GM21515 (cell line): ENCODE measurements around the gene XRN2.
"Not testable (repeated sequence)": the region's sequence is repeated elsewhere in the genome, so short reads cannot be mapped to it uniquely, and the experiment has no call there.

Source experiments
- ATAC-seq: cut with Tn5 transposase; IDR thresholded peaks from one replicate; pipeline ENCODE4 v1.9.1; 2021; ENCODE audit not compliant: unreplicated experiment

The XRN2 gene

DNA sequence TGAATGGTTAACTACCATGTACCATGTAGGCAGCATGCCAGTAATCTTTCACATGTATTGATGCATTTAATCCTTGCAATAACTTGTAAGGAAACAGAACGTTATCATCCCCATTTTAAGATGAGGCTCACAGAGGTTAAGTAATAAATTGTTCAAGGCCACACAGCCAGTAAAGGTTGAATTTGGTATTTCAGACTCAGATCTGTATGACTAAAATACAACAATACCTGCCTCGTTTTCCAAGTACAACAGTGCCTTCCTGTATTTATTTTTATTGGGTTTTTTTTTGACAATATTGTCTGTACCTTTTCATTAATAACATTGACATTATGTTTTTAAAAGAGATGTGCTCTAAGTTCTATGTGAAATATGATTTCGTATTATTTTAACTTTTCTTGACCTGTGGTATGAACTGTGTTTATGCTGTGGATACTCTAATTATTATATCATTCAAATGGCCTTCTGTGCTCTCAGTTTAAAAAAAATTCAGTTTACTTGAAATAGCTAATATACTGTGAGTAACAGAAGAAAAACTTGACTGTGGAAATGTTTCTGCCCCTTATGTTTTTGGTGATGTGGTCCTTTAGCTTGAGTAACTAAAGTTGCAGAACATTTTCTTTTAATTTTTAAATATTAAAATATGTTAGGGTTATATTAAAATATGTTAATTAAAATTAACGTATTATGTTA is 39.7 kb downstream of the XRN2 start:
- no peak for ATAC-seq

DNA sequence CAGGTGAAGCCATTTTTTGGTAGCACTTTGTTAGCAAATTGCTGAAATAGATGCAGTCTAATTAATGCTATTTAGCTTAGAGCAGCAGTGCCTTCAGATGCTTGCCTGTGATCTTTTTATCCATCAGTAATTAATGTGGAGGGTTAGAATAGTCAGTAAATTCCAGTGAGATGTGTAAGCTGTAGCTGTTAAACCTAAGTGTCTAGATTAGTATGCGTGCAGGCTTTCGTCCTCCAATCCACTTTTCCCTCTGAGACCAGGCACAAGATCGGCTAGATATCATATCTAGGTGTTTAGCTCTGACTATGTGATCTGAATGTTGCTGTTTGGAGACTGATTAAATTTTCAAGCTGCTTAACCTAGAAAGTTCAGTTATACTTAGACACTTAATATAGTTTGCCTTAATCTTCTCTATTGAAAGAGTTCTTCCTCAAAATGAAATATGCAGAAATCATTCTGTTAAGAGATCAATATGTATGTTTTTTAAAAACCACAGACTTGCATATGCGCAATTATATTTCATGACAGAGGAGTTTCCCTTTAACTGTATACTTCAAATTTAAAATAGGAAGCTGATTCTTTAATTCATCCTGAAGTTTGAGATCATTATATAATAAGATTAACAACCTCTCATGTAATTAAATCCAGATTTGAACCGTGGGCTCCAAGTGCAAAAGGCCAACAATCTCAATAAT is 41.2 kb downstream of the XRN2 start:
- ATAC-seq = no peak

DNA sequence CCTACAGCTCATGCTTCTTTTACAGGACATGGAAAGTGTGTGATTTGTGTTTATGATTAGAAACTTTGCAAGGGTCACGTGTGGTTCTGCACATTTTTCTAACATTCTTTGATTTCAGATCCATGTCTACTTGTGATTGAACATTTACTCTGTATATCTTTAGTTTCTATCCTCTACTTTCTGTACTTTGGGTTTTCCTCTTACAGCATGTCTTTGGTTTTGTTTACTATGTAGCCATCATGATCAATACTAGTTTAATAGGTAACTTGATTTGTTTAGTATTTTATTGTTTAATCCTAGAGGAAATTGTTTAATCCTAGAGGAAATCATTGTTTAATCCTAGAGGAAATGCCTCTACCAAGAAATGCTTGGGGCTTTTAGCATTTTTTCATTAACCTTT is 41.8 kb downstream of the XRN2 start:
- no peak for ATAC-seq

DNA sequence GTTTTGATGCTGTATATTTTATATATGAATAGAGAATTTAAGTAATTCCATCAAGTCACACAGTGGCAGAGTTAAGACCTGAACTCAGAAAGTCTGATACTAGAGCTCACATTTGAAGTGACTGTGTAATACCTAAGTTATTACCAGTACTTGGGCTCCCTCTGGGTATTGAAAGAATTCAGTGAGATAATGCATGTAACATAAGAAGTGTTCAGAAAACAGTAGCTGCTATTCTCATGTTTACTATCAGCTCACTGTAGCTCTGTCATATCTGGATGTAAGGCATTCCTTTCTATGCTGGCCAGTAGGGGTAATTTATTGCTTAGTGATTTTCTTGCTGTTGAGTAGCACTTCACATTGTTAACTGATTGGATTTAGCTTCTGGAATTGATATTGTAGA is 49.6 kb downstream of the XRN2 start:
- no peak for ATAC-seq

DNA sequence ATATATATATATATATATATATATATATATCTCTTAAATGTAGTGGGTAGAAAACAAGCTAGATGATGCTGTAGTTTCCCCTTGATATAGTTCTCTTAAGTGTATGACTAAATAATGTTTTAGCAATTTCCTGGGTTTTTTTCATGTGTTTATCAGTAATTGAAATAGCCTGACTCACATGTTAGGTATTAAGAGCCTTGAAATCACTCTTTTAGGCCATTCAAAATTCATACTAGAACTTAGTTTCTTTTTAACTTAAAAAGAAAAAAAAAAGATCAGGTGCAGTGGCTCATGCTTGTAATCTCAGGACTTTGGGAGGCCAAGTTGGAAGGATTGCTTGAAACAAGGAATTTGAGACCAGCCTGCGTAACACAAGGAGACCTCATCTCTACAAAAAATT is 50.1 kb downstream of the XRN2 start:
- ATAC-seq = no peak

DNA sequence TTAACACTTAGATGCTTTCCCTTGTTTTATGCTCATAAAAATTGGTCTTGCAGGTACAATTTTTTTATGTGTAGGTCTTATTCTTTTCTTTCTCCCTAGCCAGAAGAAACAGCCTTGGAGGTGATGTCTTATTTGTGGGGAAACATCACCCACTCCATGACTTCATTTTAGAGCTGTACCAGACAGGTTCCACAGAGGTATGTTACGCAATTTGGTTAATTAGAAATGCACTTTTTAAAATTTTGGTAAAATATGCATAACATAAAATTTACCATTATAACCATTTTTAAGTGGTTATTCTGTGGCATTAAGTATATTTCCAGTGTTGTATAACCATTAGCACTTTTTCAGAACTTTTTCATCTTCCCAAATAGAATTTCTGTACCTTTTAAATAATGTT is 52.9 kb downstream of the XRN2 start:
- ATAC-seq = no peak

DNA sequence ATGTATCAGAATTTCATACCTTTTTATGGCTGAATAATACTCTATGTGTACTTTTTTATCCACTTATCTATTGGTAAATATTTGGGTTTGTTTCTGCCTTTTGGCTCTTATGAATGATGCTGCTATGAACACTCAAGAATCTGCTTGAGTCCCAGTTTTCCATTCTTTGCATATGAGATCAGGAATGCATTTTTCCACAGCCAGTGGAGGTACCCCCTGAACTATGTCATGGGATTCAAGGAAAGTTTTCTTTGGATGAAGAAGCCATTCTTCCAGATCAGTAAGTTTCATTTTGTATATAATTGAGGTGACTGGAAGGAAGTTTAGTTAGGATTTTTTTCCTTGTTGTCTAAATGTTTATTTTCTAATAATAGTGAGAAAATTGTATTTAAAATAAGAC is 53.3 kb downstream of the XRN2 start:
- ATAC-seq = no peak

DNA sequence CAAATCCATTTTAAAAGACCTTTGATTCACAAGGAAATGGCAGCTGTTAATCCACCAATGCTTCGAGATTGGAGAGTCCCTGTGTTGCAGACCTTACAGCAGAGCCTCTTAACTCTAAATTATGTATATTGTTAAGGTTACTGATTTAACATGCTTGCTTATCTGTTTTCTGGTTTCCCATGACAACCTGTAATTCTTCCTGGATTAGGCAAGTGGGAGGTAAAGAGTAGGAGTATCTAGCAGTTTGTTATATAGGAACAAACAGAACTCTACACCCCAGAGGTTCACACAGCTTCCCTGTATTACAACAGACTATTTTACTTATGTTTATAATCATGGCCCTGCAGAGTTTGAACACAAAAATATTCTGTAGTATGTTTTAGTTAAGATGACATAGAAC is 54.7 kb downstream of the XRN2 start:
- no peak for ATAC-seq

DNA sequence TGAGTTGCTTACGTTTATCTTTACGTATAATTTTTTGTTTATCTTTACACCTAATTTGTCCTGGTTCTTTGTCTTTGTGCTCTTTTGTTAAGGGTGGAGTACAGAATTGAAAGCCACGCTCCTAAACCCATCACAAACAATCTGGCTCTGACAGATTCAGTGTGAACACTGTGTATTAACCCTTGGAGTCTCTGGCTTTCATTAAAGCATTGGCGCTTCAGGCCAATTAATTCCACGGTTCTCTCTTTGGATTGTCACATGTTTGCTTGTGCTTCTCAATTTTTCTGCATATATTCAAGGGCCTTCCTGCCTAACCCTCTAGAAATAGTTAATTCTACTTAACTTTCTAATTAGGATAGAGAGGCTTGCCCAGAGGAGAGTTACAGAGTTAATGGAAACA is 55.6 kb downstream of the XRN2 start:
- no peak for ATAC-seq

DNA sequence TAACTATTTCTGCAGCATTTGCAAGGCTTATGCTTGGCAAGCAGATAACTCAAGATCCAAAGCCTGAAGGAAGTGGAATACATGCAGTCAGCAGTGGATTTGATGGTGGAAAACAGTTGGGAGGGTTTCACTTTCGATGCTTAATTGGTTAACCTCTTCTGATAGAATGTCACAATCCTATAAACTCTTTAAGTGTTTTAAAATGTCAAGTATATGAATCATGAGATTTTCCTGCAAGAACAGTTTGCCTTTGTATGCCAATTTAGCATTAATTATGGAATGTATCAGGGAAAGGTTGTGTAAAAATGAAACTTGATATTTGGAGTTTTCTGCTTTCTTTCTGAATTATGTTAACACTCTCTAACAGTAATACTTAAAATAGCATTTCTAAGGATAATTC is 57.6 kb downstream of the XRN2 start:
- ATAC-seq = no peak

DNA sequence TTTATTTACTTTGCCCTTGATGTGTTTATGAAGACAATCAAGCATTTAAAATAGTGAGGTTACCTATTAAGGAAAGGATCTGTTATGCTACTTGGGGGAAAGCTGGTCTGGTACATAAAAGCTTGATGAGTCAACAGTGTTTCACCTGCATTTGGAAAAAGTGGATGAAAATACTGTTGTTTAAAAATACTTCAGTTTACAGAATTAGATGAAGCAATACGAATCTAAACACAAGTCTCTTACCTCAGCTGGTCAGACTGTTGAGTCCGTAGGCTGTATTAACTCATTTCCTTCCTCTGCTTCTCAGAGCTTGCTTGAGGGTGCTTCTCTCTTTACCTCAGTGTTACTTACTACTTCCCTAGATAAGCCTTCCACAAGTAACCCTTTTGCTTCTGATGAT is 58.1 kb downstream of the XRN2 start:
- no peak for ATAC-seq

DNA sequence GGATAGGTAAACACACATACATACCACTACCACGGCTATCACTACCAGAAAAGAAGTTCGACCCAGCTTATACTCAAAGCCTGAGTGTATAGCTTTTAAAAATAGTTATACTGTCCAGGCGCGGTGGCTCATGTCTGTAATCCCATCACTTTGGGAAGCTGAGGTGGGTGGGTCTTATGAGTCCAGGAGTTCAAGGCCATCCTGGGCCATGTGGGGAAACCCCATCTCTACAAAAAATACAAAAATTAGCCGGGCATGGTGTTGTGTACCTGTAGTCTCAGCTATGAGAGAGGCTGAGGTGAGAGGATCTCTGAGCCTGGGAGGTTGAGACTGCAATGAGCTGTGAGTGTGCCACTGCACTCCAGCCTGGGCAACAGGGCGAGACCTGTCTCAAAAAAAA is 61.3 kb downstream of the XRN2 start:
- no peak for ATAC-seq

DNA sequence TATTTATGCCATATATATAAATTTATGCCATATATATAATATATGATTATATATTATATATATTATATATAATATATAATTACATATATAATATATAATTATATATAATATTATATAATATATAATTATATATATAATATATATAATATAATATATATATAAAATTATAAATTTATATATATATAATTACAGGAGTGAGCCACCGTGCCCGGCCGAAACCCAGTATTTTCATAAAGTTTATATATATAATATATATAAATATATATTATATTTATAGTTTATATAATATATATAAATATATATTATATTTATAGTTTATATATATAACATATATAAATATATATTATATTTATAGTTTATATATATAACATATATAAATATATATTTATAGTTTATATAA is 62.6 kb downstream of the XRN2 start:
- ATAC-seq = no peak

DNA sequence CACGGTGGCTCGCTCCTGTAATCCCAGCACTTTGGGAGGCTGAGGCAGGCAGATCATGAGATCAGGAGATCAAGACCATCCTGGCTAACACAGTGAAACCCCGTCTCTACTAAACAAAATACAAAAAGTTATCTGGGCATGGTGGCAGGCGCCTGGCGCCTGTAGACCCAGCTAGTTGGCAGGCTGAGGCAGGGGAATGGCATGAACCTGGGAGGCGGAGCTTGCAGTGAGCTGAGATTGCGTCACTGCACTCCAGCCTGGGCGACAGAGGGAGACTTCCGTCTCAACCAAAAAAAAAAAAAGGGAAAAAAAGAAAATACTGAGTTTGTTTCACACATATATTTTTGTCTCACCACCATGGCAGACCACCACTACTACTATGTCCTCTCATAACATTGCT is 63.1 kb downstream of the XRN2 start:
- not testable (repeated sequence) for ATAC-seq

DNA sequence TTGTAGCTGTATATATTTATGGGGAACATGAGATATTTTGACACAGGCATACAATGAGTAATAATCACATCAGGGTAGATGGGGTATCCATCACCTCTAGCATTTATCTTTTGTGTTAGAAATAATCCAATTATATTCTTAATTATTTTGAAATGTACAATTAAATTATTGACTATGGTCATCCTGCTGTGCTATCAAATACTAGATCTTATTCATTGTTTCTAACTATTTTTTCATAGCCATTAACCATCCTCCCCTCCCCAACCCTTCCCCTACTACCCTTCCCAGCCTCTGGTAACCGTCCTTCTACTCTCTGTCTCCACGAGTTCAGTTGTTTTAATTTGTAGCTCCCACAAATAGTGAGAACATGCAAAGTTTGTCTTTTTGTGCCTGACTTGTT is 65.7 kb downstream of the XRN2 start:
- ATAC-seq = no peak

DNA sequence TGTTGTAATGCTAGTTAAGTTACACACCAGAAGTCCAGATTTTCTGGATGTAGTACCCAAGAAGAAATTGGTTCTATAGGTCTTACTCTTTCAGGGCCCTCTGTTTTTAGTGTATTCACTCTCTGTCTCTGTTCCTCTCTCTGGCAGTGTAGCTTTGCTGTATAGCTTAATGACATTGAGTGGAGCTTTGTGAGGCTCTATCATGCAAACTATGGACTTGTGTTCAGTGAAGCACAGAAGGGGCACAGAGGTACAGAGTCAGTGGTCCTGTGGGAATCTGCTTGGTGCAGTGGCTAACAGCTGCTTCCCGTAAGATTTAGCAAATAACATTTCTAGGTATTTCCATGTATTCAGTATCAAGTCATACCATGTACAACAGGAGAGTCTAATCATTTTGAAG is 68.1 kb downstream of the XRN2 start:
- no peak for ATAC-seq

DNA sequence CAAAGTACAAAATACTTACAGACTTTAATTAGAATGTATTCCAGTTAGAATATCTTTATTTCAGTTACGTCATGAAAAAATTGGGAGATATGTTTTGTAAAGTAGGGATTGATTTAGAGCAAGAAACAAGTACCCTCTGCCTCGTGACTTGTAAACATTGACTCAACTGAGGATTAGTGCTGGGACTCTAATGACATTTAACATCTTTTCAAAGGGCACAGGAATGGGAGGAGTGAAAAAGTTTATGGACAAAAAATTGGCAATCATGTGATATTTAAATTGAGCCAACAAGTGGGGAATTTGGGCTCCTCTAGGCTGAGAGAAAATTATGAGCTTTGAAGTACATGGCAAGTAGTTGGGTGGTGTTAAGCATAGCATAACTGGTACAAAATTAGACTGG is 68.9 kb downstream of the XRN2 start:
- ATAC-seq = no peak

DNA sequence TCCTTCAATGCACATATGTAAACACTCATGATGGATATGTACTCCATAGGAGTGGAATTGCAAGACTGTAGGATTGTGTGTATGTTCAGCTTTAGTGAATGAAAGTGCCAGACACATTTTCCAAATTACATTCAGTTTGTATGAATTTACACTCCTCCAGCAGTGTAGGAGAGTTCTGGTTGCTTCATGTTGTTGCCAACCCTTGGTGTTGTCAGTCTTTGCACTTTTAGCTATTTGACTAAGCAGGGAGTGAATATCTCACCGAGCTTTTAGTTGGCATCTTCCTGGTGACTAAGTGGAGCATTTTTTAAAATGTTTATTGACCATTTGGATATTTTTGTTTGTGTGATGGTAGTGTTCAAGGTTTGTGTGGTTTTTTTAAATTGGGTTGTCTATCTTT is 70.3 kb downstream of the XRN2 start:
- ATAC-seq = no peak

DNA sequence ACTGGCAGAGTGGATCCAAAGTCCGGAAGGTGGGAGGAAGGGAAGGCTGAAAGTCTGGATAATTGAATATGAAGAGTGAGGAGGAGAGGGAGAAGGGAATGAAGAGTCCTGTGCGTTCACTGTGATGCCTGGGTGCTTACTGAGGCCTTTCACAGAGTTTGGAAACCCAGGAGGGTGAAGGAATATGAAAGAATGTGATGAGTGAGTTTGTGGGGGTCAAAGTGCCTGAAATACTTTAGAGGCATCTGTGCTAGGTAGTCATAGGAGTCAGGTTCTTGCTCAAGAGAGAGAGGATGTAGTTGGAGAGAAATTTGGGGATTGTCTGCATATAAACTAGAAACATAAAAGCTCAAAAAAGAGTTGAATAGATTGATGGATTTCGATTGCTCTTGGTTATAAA is 73.5 kb downstream of the XRN2 start:
- no peak for ATAC-seq

DNA sequence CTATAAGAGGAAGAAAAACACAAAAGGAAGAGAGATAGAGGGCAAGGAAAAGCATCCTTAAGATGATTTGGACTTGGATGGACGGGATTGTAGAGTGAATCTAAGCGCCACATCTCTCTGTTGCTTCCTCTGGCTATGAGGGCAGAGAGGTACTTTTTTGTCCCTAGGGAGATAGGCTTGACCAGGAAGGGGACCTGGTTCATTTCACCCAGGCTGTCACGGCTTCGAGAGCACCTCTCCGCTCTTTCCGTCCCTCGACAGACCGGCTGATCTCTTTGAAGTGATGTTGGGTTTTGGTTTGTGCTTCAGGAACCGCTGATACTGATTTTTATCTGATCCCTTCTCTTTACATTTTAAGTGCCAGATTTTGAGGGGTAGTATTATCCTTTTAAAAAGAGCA is 74.6 kb downstream of the XRN2 start:
- ATAC-seq = no peak

DNA sequence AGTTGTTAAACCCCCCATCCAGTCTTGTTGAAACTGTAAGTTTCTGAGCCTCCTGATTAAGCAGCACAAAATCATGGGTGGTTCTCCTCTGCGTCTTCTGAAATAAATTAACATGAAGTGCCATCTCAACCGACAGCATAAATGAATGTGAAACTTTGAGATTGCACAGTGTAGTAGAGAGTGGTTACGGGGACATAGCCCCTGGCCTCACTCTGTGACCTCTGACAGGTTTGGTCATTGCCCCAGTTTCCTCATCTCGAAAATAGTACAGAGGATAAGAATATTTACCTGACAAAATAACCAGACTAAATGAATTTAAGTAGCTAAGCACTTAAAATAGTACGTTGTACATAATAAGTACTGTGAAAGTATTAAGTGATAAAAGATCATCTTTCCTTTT is 75.1 kb downstream of the XRN2 start:
- no peak for ATAC-seq

DNA sequence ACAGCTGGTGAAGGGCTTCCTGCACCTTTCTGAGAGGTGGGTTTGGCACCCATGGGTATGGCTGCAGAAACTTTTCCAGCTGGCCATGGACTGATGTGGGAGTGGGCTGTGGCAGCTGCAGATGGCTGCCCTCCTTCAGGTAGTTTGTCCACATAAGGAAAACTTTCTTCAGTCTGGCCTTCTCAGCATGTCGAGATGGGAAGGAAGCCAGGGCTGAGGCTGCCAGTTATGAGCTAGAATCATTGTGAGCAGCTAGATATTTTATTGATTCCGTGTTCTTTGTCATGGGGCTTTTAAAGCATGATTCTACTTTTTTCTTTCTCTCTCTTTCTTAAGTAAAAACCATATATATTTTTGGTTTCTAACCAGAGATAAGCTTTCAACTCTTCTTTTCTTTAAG is 77.6 kb downstream of the XRN2 start:
- ATAC-seq = no peak

DNA sequence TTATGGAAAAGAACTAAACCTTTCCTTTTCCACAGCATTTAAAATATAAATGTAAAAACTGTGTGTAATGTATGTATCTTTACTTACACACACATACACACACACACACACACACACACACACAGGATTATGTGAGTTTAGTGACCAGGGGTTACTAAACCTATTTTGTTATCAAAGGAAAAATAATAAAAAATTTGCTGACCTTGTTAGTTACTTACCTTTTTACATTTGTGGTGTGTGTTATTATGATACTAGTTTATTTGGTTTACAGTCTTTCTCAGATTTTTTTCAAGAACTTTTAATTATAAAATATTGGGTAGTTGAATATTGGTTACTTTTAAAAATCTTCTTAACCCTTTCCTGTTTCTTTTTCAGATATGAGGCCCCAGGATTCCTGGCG is 78.5 kb downstream of the XRN2 start:
- ATAC-seq = no peak
